ENCODE measurements around the gene PXT1. TPM values are rescaled to one million over a fixed set of nuclear protein-coding genes. Genes with fewer than 3 reads are reported as not detected.

PXT1 gene
- total RNA-seq, 1 donor from 2014 or later: not detected

GRCh38 chr6:36387440-36388303, 55.0 kb downstream of the PXT1 start, which contains the start of gene ETV7:
TSS of gene ETV7 (minus strand) at chr6:36387669. CDS start at chr6:36387541, 128 bp downstream.
- no peak for DNase-seq

DNA sequence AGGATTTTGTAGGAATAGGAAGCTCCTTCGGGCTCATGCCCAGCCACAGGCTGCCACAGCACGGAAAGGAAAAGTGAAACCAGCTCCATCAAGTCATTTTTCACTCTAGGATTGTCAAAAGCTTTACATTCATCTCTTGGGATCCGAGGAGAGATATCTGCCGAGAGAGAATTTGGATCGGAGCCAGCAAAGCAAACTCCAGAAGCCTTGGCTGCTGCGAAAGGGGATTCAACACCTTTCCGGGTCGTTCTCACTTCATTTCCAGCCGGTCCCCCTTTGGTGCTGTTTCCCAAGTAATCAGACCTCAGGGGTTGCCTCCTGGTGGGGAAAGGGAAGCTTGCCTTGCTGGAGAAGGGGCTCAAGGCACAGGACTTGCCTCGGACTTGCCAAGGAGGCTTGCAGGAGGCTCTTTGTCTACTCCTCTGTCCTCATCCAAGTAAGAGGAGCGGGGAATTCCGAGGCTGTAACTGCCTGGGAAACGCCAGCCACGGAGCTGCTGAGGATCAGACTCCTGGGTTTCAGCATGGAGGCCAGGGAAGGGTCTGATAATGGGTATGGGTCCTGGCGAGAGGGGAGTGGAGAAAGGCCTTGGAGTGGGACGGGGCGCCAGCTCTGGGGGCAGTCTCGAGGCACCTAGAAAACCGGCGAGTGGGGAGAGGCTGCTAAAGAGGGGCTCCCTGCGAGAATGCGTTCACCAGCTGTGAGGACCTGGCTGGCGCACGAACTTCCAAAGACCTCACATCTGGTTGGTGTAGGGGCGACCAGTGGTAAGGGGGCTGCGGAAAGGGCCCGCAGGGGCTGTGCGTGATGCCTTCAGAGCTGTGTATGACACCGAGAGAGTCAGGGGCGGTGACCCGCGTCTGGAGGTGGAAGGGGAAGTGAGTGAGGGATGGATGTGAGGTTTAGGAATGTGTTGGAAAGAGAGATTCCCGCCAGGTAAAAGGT, 55.9 kb downstream of the PXT1 start:
- DNase-seq: no peak

DNA sequence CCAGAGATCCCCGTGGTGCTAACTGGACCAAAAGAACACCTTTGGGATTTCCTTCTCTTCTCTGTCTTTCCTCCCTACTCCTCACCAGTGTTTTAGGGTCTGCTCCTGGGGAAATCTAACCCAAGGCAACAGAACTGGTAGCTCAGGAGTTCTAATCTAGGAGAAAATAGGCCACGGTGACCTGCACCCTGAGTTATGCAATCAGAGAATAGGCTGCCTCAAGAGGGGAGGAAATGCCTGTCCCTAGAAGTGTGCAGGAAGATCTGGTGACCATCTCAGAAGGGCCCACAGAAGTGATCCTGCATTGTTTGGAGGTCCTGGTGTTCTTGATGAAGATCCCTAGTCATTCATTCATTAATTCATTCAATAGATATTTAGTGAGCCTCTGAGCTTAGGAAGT, 58.6 kb downstream of the PXT1 start:
- no peak for DNase-seq

- no peak for DNase-seq
These were observed 59.0 kb downstream of the PXT1 start for GRCh38 chr6:36383606-36384005.

- no peak for DNase-seq
These were observed 59.7 kb downstream of the PXT1 start for GRCh38 chr6:36382976-36383375.

GRCh38 chr6:36381502-36382389, 60.9 kb downstream of the PXT1 start:
- DNase-seq: no peak

- DNase-seq: no peak
These were observed 62.5 kb downstream of the PXT1 start for GRCh38 chr6:36380166-36380565.

DNA sequence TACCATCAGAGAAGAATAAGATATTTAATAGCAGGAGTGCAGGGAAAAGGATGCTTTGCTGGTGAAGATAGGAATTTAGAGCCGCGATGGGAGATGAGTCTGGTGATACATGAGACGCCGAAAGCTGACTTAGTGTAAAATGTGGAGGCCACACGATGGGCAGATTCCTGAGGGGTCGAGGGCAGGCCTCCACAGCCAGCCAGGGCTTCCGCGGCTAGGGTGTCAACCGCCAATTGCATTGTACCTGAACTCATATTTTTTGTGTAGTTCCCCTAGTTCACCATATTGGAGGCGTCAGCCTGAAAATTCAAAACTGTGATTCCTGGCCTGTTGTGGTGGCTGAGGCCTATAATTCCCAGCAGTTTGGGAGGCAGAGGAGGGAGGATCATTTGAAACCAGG, 63.7 kb downstream of the PXT1 start:
- DNase-seq: no peak

DNA sequence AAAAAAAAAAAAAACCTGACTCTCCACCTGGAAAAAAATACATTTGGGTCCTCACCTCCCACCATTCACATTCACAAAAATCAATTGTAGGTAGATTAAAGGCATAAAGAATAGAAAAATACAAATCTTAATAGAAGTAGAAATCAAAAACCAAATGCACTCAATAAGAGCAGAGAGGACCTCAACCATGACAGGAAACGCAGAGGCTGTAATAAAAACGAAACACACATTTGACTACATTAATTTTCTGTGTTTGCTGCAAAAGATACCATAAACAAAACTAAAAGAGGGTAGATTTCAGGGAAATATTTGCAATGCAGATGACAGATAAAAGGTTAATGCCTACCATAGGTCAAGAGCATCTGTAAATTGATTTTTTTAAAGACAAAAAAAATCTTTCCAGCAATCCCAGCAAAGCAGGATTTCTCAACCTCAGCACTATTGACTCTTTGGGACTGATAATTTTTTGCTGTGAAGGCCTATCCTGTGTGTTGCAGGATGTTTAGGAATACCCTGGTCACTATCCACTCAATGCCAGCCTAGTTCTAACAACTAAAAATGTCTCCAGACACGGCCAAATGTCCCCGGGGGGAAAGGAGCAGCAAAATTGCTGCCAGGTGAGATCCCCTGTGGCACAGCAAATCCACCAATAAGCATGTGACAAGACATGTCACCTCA, 64.3 kb downstream of the PXT1 start:
- no peak for DNase-seq

- no peak for DNase-seq
These were observed 65.1 kb downstream of the PXT1 start for GRCh38 chr6:36377594-36377993.

GRCh38 chr6:36376742-36377141, 65.9 kb downstream of the PXT1 start:
- DNase-seq: no peak

DNA sequence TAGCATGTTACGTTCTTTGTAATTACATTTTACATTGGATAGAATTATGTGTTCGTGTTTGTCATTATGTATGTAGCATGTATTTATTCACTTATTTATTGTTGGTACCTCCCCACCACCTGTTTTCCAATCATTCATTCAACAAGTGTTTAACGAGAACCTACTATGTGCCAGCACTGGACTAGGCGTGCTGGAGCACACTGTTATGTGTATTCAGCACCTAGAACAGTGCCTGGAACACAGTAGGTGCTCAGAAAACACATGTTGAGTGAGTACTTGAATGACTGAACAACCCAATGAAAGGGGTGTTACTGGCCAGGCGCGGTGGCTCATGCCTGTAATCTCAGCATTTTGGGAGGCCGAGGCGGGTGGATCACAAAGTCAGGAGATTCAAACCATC, 66.5 kb downstream of the PXT1 start:
- DNase-seq: no peak

GRCh38 chr6:36375644-36376155, 67.0 kb downstream of the PXT1 start:
- no peak for DNase-seq

DNA sequence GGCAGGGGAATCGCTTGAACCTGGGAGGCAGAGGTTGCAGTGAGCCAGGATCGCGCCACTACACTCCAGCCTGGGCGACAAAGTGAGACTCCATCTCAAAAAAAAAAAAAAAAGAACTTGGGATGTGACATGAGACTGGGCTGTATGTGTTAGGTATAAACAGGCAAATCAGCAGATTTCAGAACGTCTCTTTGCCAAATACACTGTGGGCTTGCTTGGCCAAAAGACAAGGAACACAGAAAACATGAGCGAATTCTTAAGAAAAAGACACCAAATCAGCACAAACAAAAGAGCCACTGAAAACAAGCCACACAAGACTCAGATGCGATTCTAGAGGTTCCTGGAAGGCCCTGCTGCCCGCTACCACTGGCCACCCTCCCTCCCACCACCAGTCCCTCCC, 67.7 kb downstream of the PXT1 start:
- peak; percentile 7 for DNase-seq

DNA sequence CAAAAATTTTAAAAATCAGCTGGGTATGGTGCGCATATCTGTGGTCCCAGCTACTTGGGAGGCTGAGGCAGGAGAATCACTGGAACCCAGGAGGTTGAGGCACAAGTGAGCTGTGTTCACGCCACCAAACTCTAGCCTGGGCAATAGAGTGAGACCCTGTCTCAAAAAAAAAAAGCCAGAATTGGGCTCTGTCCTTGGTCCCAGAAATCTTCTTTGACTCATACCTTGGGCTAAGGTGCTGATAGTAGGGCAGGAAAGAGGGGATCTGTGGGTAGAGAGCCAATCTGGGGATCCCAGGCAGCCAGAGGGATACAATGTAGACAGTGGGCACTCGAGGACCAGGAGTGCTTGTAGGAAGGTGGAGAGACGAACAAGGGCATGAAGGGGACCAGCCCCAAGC, 68.5 kb downstream of the PXT1 start:
- DNase-seq: no peak

DNA sequence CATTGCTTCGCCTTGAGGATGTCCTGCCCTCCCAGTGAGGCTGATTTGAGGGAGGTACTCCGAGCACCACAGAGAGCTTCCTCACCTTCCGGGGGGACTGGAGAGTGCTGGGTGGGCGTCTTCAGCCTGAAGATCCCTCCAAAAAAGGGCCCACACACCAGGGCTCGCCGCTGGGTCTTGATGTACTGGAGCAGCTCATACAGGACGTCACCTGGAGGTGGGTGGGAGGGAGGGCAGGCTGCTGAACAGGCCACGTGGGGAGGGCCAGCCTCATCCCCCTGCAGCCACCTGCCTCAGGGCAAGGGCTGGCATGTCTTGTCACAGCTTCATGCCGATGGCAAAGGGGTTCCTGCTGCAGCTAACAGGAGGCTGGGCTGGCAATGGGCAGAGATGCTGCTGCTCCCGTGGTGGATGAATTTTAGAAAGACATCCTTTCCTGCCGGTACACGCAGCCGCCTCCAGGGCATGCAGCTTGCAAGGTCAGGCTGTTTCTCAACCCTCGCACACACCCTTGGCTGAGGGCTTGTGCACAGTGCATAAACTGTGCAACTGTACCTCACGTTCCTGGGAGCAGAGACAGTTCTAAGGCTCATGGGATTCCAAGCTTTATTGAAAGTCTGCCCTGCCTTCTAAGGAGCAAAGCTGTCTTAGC, 69.2 kb downstream of the PXT1 start:
- DNase-seq: no peak

GRCh38 chr6:36372088-36372487, 70.6 kb downstream of the PXT1 start:
- no peak for DNase-seq

DNA sequence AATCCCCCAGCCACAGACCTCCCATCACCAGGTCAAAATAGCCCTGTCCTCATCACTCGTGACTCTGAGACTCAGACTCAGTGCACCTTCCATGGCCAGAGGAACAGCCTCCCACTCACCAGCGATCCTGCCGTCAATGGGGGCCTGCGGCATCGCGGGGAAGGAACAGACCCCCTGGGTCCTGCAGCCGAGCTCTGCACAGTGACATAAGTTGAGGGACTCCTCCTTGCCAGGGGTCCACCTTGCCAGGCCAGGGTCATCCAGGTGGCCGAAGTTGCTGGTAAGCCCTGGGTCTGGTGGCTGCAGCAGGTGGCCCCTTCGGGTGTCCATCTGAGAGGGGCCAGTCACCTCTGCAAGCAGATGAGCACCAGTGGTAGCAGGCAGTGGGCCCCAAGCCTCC, 71.4 kb downstream of the PXT1 start:
- DNase-seq: no peak

- DNase-seq: no peak
These were observed 72.0 kb downstream of the PXT1 start for GRCh38 chr6:36370638-36371037.

All from skin of body (tissue), 2 donors.